ENCODE measurements around the gene KLHL17.

KLHL17 gene

GRCh38 chr1:960363-961131 lies at the start of gene KLHL17:
TSS of gene KLHL17 (plus strand) at chr1:960584. CDS start at chr1:960694, 110 bp downstream.
- DNase-seq = peak; percentile 85 to 90

- peak in 1 of 2 donors; percentile 16 for DNase-seq
Measured at GRCh38 chr1:910881-911721, 49.3 kb upstream of the KLHL17 start.

- DNase-seq = no peak
Measured at GRCh38 chr1:911875-912739, 48.3 kb upstream of the KLHL17 start.

- peak in 1 of 2 donors; percentile 17 for DNase-seq
Measured at GRCh38 chr1:912740-913301, 47.6 kb upstream of the KLHL17 start.

GRCh38 chr1:913491-914130 lies 46.8 kb upstream of the KLHL17 start:
- peak in 1 of 2 donors; percentile 1 for DNase-seq

- DNase-seq = no peak
Measured at GRCh38 chr1:914131-914890, 46.1 kb upstream of the KLHL17 start.

GRCh38 chr1:914891-915280 lies 45.5 kb upstream of the KLHL17 start:
- DNase-seq = no peak

GRCh38 chr1:915295-916172 lies 44.9 kb upstream of the KLHL17 start:
- DNase-seq = peak in 1 of 2 donors; percentile 0

- no peak for DNase-seq
Measured at GRCh38 chr1:916173-917075, 44.0 kb upstream of the KLHL17 start.

GRCh38 chr1:917076-917459 lies 43.3 kb upstream of the KLHL17 start:
- no peak for DNase-seq

GRCh38 chr1:917466-918091 lies 42.8 kb upstream of the KLHL17 start:
- no peak for DNase-seq

- DNase-seq = no peak
Measured at GRCh38 chr1:918353-918752, 42.0 kb upstream of the KLHL17 start.

GRCh38 chr1:918843-919242 lies 41.5 kb upstream of the KLHL17 start:
- DNase-seq = no peak

GRCh38 chr1:919271-919872 lies 41.0 kb upstream of the KLHL17 start:
- DNase-seq = no peak

- no peak for DNase-seq
Measured at GRCh38 chr1:920010-920409, 40.4 kb upstream of the KLHL17 start.

- no peak for DNase-seq
Measured at GRCh38 chr1:920521-920920, 39.9 kb upstream of the KLHL17 start.

- DNase-seq = peak in 1 of 2 donors; percentile 49
Measured at GRCh38 chr1:921011-921837, 39.2 kb upstream of the KLHL17 start.
